Tibial artery (tissue), 4 donors: ENCODE data around the gene RTN4IP1.
A peak's percentile ranks its signal among the peaks of the same experiment; 100 is the strongest.

ENCODE experiments used
- DNase-seq, 2 donors: peaks; one replicate each; pipeline ENCODE4 v3.0.0-alpha.2; 2019
- H3K27ac ChIP-seq, 2 donors: fragments of 200-600 bp; sonication (generic) in 1 of 2; 1 replicate in 1 of 2; 2 replicates in 1 of 2; pipeline ENCODE4 v1.5.1; 2018 to 2019; ENCODE audit warnings: mild to moderate bottlenecking in 1 of 2
- H3K27me3 ChIP-seq, 2 donors: fragments of 200-600 bp; sonication (generic) in 1 of 2; one replicate each; pipeline versions ENCODE4 v1.5.1 to v1.6.0; 2016 to 2019
- H3K36me3 ChIP-seq, 3 donors: fragments of 200-600 bp; sonication (generic) in 2 of 3; one replicate each; pipeline ENCODE4 v1.5.1; 2016 to 2019; ENCODE audit warnings: mild to moderate bottlenecking in 2 of 3
- H3K4me1 ChIP-seq, 4 donors: fragments of 200-600 bp; sonication (generic) in 2 of 4; 1 replicate in 3 of 4; 2 replicates in 1 of 4; pipeline ENCODE4 v1.5.1; 2016 to 2019
- H3K4me3 ChIP-seq, 2 donors: fragments of 200-600 bp; sonication (generic) in 1 of 2; 1 replicate in 1 of 2; 2 replicates in 1 of 2; pipeline ENCODE4 v1.5.1; 2018 to 2019; ENCODE audit warnings: mild to moderate bottlenecking in 2 of 2
- H3K9me3 ChIP-seq, 3 donors: fragments of 200-600 bp; sonication (generic) in 1 of 3; one replicate each; pipeline ENCODE4 v1.5.1; 2016 to 2019
- CTCF ChIP-seq, 2 experiments: fragments of 200-600 bp in 1 of 2; fragments of 450-650 bp in 1 of 2; IDR thresholded peaks; one replicate each; pipeline ENCODE4 v1.5.1; 2017 to 2019; ENCODE audit warnings: antibody characterized with exemption in 2 of 2, mild to moderate bottlenecking in 1 of 2, moderate library complexity in 1 of 2
- intact Hi-C: fragments of 100-400 bp; cut with DNase I; formaldehyde crosslinking; loops from one replicate; pipeline ENCODE4 v1.15.0; 2023; ENCODE audit warnings: low total_unique reads

The RTN4IP1 gene

GRCh38 chr6:106637051-106637716 is 7.9 kb upstream of the RTN4IP1 start:
- no peak for TF ChIP-seq CTCF (IDR thresholded peaks at IDR 0.05)
- no peaks in the 10 kb centered on the region for H3K27me3 ChIP-seq
- no peak overlapping the region for H3K4me3 ChIP-seq
- H3K4me1 ChIP-seq = no peaks in the 10 kb centered on the region
- no peaks in the 10 kb centered on the region for H3K9me3 ChIP-seq
- H3K27ac ChIP-seq = no peak overlapping the region
- peaks cover 0 to 4% (median 4%) of the 10 kb centered on the region in 3 donors for H3K36me3 ChIP-seq
- intact Hi-C loops = no loop called here
- DNase-seq = no peak

- peaks cover 0 to 9% (median 8%) of the 10 kb centered on the region in 4 donors for H3K4me1 ChIP-seq
- H3K27ac ChIP-seq = no peak overlapping the region
- no peak for TF ChIP-seq CTCF (IDR thresholded peaks at IDR 0.05)
- no peak overlapping the region for H3K4me3 ChIP-seq
- no peaks in the 10 kb centered on the region for H3K36me3 ChIP-seq
- H3K9me3 ChIP-seq = no peaks in the 10 kb centered on the region
- intact Hi-C loops = no loop called here
- no peaks in the 10 kb centered on the region for H3K27me3 ChIP-seq
- no peak for DNase-seq
Observed at GRCh38 chr6:106634565-106634964, 5.3 kb upstream of the RTN4IP1 start.

GRCh38 chr6:106631346-106631745 is 2.0 kb upstream of the RTN4IP1 start:
- H3K36me3 ChIP-seq = no peaks in the 10 kb centered on the region
- TF ChIP-seq CTCF (IDR thresholded peaks at IDR 0.05) = no peak
- H3K27me3 ChIP-seq = no peaks in the 10 kb centered on the region
- peaks cover 0 to 16% (median 10%) of the 10 kb centered on the region in 4 donors for H3K4me1 ChIP-seq
- intact Hi-C loops = no loop called here
- H3K4me3 ChIP-seq = no peak overlapping the region
- H3K27ac ChIP-seq = no peak overlapping the region
- no peak for DNase-seq
- no peaks in the 10 kb centered on the region for H3K9me3 ChIP-seq

GRCh38 chr6:106630366-106630765 is 1.1 kb upstream of the RTN4IP1 start:
- intact Hi-C loops = no loop called here
- no peaks in the 10 kb centered on the region for H3K36me3 ChIP-seq
- no peak overlapping the region for H3K27ac ChIP-seq
- TF ChIP-seq CTCF (IDR thresholded peaks at IDR 0.05) = no peak
- no peaks in the 10 kb centered on the region for H3K27me3 ChIP-seq
- peaks cover 0 to 16% (median 10%) of the 10 kb centered on the region in 4 donors for H3K4me1 ChIP-seq
- peak overlapping the region; percentile 68 to 95 for H3K4me3 ChIP-seq
- no peak for DNase-seq
- H3K9me3 ChIP-seq = no peaks in the 10 kb centered on the region

GRCh38 chr6:106629859-106630163 is 513 bp upstream of the RTN4IP1 start:
- intact Hi-C loops = no loop called here
- no peak for TF ChIP-seq CTCF (IDR thresholded peaks at IDR 0.05)
- H3K9me3 ChIP-seq = no peaks in the 10 kb centered on the region
- H3K4me1 ChIP-seq = peaks cover 0 to 16% (median 10%) of the 10 kb centered on the region in 4 donors
- no peak for DNase-seq
- peak overlapping the region; percentile 66 to 83 for H3K27ac ChIP-seq
- H3K36me3 ChIP-seq = no peaks in the 10 kb centered on the region
- H3K4me3 ChIP-seq = peak overlapping the region; percentile 68 to 95
- no peaks in the 10 kb centered on the region for H3K27me3 ChIP-seq
